Renal cortical epithelial cell (primary cell): ENCODE results near the gene SATB1. TPM values are rescaled to one million over a fixed set of nuclear protein-coding genes. Genes with fewer than 3 reads are reported as not detected.

Experiments
- DNase-seq: peaks from one replicate; pipeline ENCODE4 v3.0.0-alpha.2; 2011; ENCODE audit warnings: low read depth
- total RNA-seq: library from RNA; depleted of rRNA; stranded (reverse); fragments of >200 nt; gene quantifications from 2 replicates; pipeline ENCODE4 v1.2.3, GENCODE V29; 2014

The SATB1 gene
- total RNA-seq, 1 donor from 2014 or later = 36.4 TPM

- DNase-seq = no peak
Measured at GRCh38 chr3:18401300-18401961, 23.7 kb downstream of the SATB1 start.

DNA sequence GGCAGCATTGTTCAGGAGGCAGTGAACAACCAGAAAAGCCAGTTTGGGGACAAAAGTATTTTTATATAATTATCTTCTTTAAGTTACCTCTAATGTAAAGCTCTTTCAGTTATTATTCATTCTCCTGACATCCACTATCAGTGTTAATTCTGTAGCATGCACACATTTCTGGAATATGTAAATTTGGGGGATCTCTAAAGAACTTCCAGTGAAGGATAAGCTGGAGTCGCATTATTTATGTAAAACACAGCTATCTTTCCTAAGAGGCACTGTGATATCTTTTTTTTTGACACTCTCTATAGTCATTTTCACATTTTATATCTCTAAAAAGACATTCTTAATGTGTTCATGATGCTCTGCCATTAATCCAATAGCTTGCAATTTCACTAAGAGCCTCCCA lies 26.7 kb downstream of the SATB1 start:
- no peak for DNase-seq

- DNase-seq = no peak
Measured at GRCh38 chr3:18396428-18396827, 28.7 kb downstream of the SATB1 start.

GRCh38 chr3:18394384-18394995 lies 30.6 kb downstream of the SATB1 start:
- no peak for DNase-seq

DNA sequence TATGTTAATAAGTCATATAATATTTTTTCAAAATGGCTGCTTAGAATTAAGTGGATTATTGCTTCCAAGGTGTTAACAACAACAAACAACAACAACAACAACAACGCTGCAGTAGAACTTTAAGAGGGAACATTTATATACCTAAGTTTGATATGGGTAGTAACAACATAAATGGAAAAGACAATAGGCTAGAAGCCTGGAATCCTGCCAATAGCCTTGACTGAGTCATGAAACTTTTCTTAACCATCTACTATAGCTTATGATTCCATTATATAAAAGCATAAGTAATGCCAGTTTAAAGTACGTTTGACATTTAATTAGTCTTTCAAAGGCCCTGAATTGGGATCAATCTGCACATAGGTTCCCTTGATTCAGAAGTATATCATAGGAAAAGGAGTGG lies 31.2 kb downstream of the SATB1 start:
- DNase-seq = peak; percentile 13

DNA sequence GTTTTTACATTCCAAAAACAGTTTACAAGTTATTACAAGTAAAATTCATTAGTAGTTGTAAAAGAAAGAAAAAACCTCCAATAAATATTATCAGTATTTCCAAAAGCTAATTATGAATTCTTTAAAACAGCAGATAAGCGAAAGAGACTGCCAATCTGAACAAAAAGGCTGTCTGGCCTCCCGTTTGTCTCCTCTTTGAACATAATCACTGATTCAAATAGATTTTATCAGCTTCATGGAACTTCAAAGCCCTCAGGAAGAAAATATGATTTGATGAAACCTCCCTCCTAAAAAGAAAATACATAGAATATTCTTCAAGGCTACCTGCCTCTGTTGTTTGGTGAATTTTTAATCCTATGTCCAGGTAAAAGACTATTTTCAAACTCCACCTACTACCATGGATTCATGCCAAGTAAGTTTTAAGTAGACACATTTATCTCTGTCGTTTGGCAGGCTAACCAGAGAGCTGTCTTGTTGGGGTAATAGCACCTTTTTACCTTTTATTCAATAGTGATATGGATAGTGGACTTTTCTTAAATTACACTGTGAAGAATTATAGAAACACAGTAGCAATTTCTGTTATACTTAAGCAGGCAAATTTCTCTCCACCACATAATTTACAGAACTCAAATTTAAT lies 35.0 kb downstream of the SATB1 start:
- no peak for DNase-seq

- peak; percentile 26 for DNase-seq
Measured at GRCh38 chr3:18389108-18389733, 35.9 kb downstream of the SATB1 start.

DNA sequence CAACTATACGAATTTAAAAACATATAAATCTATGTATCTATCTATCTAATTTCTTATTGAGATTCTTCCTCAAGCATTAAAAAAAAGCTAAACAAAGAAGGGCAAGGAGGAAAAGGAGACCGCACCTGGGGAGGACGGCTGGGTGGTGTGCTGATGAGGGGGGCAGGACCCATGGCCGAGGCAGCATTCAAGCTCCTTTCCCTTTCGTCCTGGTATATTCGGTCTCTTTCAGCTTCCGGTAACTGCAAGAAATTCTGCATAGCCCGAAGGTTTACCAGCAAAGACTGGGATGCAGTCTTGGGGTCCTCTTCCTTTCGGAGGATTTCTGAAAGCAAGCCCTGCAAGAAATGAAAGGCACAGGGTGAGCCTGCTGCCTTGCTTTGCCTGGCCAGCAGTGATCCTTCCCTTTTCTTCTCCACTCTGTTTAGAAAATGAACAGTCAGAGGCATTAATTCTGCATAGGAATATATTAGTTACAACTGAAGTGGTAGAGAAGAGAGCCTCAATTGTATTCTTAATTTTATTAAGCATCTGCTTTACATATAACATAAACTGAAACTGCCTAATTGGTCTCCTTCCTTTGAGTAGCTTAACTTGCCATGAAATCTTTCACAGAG lies 38.8 kb downstream of the SATB1 start:
- no peak for DNase-seq

GRCh38 chr3:18385706-18386105 lies 39.4 kb downstream of the SATB1 start:
- DNase-seq = no peak

- no peak for DNase-seq
Measured at GRCh38 chr3:18382760-18383369, 42.3 kb downstream of the SATB1 start.

DNA sequence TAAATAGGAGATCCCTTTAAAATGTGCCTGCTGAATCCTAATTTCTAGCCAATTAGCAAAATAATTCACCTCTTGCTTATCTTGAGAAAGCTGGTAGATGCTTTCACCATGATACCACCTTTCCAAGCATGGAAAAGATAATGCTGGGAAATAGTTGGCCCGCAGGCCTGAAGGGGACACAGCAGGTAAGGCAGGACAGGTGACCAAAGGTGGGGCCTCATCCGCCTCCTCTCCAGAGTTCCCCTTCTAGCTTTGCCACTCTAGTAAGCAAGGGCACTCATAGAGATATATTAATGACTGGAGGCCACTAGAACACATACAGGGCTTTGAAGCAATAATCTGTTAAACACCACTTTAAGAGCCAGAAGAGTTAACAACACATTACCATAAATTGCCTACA lies 45.5 kb downstream of the SATB1 start:
- no peak for DNase-seq

DNA sequence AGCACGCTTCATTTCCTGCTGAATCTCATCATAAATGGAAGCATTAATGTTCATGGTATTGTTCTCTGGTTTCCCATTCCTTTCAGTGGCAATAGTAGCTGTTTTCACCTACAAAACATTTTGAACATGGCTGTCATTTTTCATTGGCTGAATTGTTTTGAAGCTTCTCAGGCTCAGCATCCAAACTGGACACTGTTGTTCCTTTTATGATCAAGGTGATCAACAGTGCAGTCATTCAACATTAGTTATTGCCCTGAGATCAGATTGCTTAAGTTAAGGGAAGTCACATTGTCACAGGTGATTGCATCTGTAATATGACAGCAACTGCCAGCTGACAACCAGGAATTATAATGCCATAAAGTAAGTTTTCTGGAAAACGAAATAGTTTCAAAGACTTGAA lies 46.9 kb downstream of the SATB1 start:
- DNase-seq = no peak

GRCh38 chr3:18376682-18377081 lies 48.5 kb downstream of the SATB1 start:
- DNase-seq = no peak

DNA sequence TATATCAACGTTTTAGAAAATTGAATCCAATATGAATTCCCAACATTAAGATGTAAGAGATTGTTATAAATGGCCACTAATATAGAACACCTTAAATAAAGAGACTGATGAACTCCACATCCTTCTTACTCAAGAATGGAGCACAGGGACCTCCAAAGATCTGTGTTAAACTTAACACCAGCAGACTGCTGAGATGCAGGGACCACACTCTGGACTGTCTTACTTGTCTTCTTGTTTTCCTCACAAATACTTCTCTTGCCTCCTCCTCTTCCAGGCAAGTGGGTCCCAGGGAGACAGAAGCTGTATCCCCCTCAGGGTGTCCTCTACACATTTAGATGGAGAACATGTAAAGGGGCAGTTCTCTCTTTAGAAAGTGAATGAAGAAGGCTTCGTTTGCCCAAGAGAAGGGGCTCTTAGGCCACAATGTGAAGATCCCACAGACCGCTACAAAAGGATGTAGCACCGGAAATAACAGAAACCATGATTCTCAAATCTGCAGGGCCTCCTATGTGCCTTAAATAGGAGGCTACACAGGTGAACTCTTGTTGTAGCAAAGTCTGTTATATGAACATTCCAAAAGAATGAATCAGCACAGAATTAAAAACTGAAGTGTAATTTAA lies 52.2 kb downstream of the SATB1 start:
- DNase-seq = peak; percentile 6

DNA sequence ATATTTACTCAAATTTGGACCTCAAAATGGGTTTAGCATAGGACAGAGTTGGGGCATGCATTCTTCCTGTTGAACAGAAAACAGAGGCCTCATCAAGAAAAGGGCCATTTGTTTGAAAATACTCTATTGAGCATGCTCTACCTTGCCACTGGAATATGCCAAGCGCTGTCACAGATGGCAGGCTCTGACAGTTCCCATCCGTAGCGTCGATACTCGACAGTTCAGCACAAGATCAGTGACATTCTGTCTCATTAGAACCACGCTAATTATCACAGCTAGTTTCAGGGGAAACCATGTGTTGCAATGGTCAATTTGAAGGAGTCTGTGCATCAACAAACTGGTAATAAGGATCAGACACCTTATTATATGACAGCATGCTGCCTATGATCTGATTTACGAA lies 54.5 kb downstream of the SATB1 start:
- DNase-seq = no peak

DNA sequence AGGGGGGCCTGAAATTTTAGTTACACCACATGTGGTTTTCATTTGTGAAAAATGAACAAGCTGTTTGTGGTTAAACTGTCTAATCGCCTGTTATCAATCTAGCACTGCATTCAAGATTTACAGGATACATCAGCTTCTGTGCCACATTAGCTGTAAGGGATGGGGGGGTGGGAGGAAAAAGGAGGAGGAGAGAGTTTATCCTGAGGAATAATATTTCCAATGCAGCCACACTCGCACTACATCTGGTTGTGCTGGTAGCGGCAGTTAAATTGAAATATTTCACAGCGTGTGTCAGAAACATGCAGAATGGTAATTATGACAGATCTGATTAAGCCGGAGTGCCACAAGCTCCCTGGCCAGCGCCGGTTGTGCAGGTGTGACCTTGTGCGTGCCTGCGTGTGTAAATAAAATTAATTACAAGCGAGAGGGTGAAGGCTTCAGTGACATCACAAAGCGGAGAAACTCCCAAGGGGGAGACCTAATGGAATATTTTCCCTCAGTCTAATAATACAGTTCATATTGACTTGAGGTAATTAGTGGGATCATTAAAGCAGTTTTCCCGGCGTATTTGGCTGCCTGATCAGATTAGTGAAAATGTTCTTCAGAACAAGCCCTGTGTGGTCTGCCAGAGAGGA lies 55.5 kb downstream of the SATB1 start:
- DNase-seq = no peak

DNA sequence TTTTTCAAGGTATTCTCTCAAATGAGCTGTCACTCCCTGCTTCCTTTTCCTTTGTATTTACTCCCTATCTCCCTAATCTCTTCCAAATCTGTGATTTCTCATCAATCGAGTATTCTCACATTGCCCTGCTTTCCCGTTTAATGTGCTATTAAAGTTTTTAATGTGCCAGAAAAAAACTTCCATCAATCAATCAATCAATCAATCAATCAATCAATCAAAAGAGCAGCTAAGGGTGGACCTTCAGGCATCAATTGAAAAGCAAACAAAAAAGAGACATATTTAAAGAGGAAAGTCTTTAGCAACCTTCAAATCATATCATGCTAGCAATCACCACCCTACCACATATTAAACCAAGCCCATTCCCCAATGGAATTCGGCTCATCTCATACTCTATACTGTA lies 58.9 kb downstream of the SATB1 start:
- DNase-seq = no peak

GRCh38 chr3:18363338-18363737 lies 61.8 kb downstream of the SATB1 start:
- DNase-seq = no peak

GRCh38 chr3:18357747-18358146 lies 67.4 kb downstream of the SATB1 start:
- no peak for DNase-seq

DNA sequence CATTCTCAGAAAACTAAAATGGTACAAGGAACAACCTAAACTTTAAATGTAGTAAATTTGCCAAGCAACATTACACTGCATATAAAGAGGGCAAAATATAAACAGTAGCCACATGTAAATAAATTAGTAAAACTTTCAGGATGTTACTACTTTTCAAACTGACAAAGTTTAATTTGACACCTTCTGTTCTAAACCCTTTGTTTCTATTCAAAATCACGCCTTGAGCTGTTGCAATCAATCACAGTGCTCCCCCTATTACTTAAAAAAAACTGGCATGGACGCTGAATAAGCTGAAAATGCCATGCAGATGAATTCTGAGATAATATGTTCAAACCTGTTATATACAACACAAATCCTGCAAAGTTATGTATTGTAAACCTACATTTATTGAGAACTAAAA lies 69.3 kb downstream of the SATB1 start:
- DNase-seq = no peak

DNA sequence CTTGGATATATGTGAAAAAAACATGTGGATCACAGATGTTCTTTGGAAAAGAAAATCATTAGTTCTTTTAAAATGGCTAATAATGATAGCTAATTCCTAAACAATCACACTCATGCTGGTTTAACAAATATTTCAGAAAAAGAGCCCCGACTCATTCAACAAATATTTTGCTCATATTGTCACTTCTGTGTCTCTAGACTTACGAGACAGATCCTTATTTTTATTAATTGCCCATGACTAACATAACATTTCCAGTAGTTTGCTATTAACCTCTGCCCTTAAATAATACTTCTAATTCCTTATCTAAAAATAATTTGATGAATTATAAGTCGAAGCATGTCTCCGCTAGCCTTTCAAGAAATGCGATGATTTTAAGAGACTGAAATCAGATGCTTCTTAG lies 70.4 kb downstream of the SATB1 start:
- DNase-seq = no peak
